CD4-positive, alpha-beta T cell treated with Interleukin-6 at 100 ng/mL for 8 hours (primary cell): ENCODE data around the gene TRAPPC6A.
A peak's percentile ranks its signal among the peaks of the same experiment; 100 is the strongest.
"Not testable (repeated sequence)": the region's sequence is repeated elsewhere in the genome, so short reads cannot be mapped to it uniquely, and the experiment has no call there.

Source experiments
- DNase-seq: peaks from one replicate; pipeline ENCODE4 v3.0.0-alpha.2; 2020; ENCODE audit warnings: mixed read lengths, low spot score

Gene TRAPPC6A

GRCh38 chr19:45130236-45130635, 47.8 kb downstream of the TRAPPC6A start:
- DNase-seq, result no peak

GRCh38 chr19:45128806-45129205, 49.2 kb downstream of the TRAPPC6A start:
- DNase-seq, result no peak

GRCh38 chr19:45128146-45128545, 49.9 kb downstream of the TRAPPC6A start:
- DNase-seq, result no peak

GRCh38 chr19:45126654-45127053, 51.4 kb downstream of the TRAPPC6A start:
- DNase-seq, result no peak

- DNase-seq, result peak; percentile 55
Observed at GRCh38 chr19:45125975-45126493, 52.0 kb downstream of the TRAPPC6A start.

- no peak for DNase-seq
Observed at GRCh38 chr19:45125360-45125759, 52.7 kb downstream of the TRAPPC6A start.

GRCh38 chr19:45124021-45124420, 54.0 kb downstream of the TRAPPC6A start:
- DNase-seq, result no peak

- DNase-seq, result no peak
Observed at GRCh38 chr19:45123440-45123850, 54.6 kb downstream of the TRAPPC6A start.

GRCh38 chr19:45122832-45123231, 55.2 kb downstream of the TRAPPC6A start:
- no peak for DNase-seq

GRCh38 chr19:45121827-45122345, 56.2 kb downstream of the TRAPPC6A start:
- DNase-seq, result no peak

GRCh38 chr19:45119582-45119981, 58.5 kb downstream of the TRAPPC6A start:
- DNase-seq, result no peak

- not testable (repeated sequence) for DNase-seq
Observed at GRCh38 chr19:45118591-45119355, 59.3 kb downstream of the TRAPPC6A start.

GRCh38 chr19:45118106-45118505, 59.9 kb downstream of the TRAPPC6A start:
- no peak for DNase-seq

- DNase-seq, result no peak
Observed at GRCh38 chr19:45117671-45118070, 60.4 kb downstream of the TRAPPC6A start.

GRCh38 chr19:45117167-45117594, 60.9 kb downstream of the TRAPPC6A start:
- peak; percentile 34 for DNase-seq

GRCh38 chr19:45115809-45116615, 62.0 kb downstream of the TRAPPC6A start:
- no peak for DNase-seq

GRCh38 chr19:45114116-45114515, 63.9 kb downstream of the TRAPPC6A start:
- DNase-seq, result no peak

GRCh38 chr19:45113628-45114027, 64.4 kb downstream of the TRAPPC6A start:
- DNase-seq, result no peak
